A673 (cell line): ENCODE results near the gene FGGY.

Source experiments
- CTCF ChIP-seq: fragments of 300-800, 200-600 bp; sonication (generic); conservative IDR thresholded peaks from 2 replicates; pipeline ENCODE4 v1.5.1; 2017; ENCODE audit warnings: low read depth, mild to moderate bottlenecking, antibody characterized with exemption, low read length, moderate library complexity, mixed read lengths
- EZH2 ChIP-seq: fragments of 200-600 bp; sonication (generic); IDR thresholded peaks from 2 replicates; pipeline ENCODE4 v1.6.1; 2017; ENCODE audit warnings: borderline replicate concordance, low read depth, mild to moderate bottlenecking, mixed read lengths, antibody characterized with exemption, low read length; ENCODE audit not compliant: poor library complexity, severe bottlenecking

GRCh38 chr1:59383963-59384362, 87.1 kb downstream of the FGGY start:
- TF ChIP-seq CTCF (no peak), EZH2 (no peak)
